Endothelial cell of umbilical vein (primary cell): Measurements from ENCODE around the gene SLC24A3. TPM values are rescaled to one million over a fixed set of nuclear protein-coding genes. Genes with fewer than 3 reads are reported as not detected.

ENCODE experiments used
- BruUV-seq: library from RNA; stranded (reverse); fragments of 400-500 nt; replicated peaks from 2 replicates; lab custom pipeline; 2021; lab: Mats Ljungman, UMichigan
- CTCF ChIA-PET: fragments of 300-600, 350-600 bp; sonication (Branson Sonifier 250); formaldehyde crosslinking; loops from one replicate; lab custom pipeline; 2021; ENCODE audit warnings: antibody characterized with exemption, inconsistent platforms; lab: Charles Lee
- POLR2A ChIA-PET: fragments of 300-600, 350-600 bp; sonication (Branson Sonifier 250); formaldehyde crosslinking; loops from one replicate; lab custom pipeline; 2021; ENCODE audit warnings: antibody characterized with exemption, inconsistent platforms; lab: Charles Lee
- DNase-seq: peaks from one replicate; pipeline ENCODE4 v3.0.0-alpha.2; 2011; ENCODE audit warnings: low read depth, low spot score
- FAIRE-seq: peaks from 2 replicates; lab custom pipeline; 2011; peaks lifted over from hg19 to GRCh38; lab: Jason Lieb, UNC
- H2AFZ ChIP-seq: 2 replicates; pipeline ENCODE4 v1.6.0; 2012; ENCODE audit warnings: low read depth, low read length, control low read depth, inconsistent platforms
- H3K27ac ChIP-seq: 2 replicates; pipeline ENCODE4 v1.5.1; 2011; ENCODE audit warnings: low read depth, mild to moderate bottlenecking, control low read depth, low read length, moderate library complexity; ENCODE audit not compliant: insufficient read depth
- H3K27me3 ChIP-seq, 2 experiments: 2 replicates each; pipeline versions ENCODE4 v1.6.0 to v1.6.1; 2011; ENCODE audit warnings: low read length in 2 of 2, mixed read lengths in 1 of 2; ENCODE audit not compliant: control insufficient read depth in 2 of 2, insufficient read depth in 2 of 2
- H3K36me3 ChIP-seq, 2 experiments: 2 replicates in 1 of 2; 3 replicates in 1 of 2; pipeline ENCODE4 v1.5.1; 2011; ENCODE audit warnings: low read length in 2 of 2, mild to moderate bottlenecking in 1 of 2, moderate library complexity in 1 of 2; ENCODE audit not compliant: control insufficient read depth in 2 of 2, insufficient read depth in 2 of 2; ENCODE audit errors: extremely low read depth in 1 of 2
- H3K4me1 ChIP-seq: 3 replicates; pipeline ENCODE4 v1.5.1; 2011; ENCODE audit warnings: mild to moderate bottlenecking, low read length; ENCODE audit not compliant: control insufficient read depth, insufficient read depth; ENCODE audit errors: extremely low read depth
- H3K4me2 ChIP-seq: 2 replicates; pipeline ENCODE4 v1.6.1; 2011; ENCODE audit warnings: low read length, control low read depth, mixed read lengths; ENCODE audit not compliant: insufficient read depth
- H3K4me3 ChIP-seq, 3 experiments: fragments of 200-600 bp in 1 of 3; sonication (generic), shearing (Covaris generic) in 1 of 3; replicated peaks in 1 of 3; 2 replicates each; pipeline ENCODE4 v1.5.1; 2011 to 2016; ENCODE audit warnings: control low read depth in 3 of 3, low read length in 3 of 3, mild to moderate bottlenecking in 2 of 3, inconsistent platforms in 1 of 3, low read depth in 1 of 3, moderate library complexity in 1 of 3; ENCODE audit not compliant: insufficient read depth in 1 of 3
- H3K79me2 ChIP-seq: 2 replicates; pipeline ENCODE4 v1.6.0; 2012; ENCODE audit warnings: low read length, inconsistent platforms; ENCODE audit not compliant: control insufficient read depth, insufficient read depth
- H3K9ac ChIP-seq: replicated peaks from 2 replicates; pipeline ENCODE3; 2011; ENCODE audit warnings: low read length, control low read depth; ENCODE audit not compliant: insufficient read depth; ENCODE audit errors: extremely low read depth
- H3K9me1 ChIP-seq: replicated peaks from 3 replicates; pipeline ENCODE4 v1.6.0; 2011; ENCODE audit warnings: mild to moderate bottlenecking, low read length; ENCODE audit not compliant: control insufficient read depth, insufficient read depth; ENCODE audit errors: extremely low read depth
- H3K9me3 ChIP-seq: replicated peaks from 2 replicates; pipeline ENCODE4 v1.5.1; 2012; ENCODE audit warnings: low read length, inconsistent platforms; ENCODE audit not compliant: control insufficient read depth, insufficient read depth
- H4K20me1 ChIP-seq: replicated peaks from 2 replicates; pipeline ENCODE3; 2011; ENCODE audit warnings: mild to moderate bottlenecking, low read length; ENCODE audit not compliant: control insufficient read depth, insufficient read depth; ENCODE audit errors: extremely low read depth
- EZH2 ChIP-seq: IDR thresholded peaks from 2 replicates; pipeline ENCODE4 v1.6.1; 2012; ENCODE audit warnings: borderline replicate concordance, low read depth, mild to moderate bottlenecking, moderate library complexity, low read length, inconsistent platforms; ENCODE audit not compliant: severe bottlenecking
- FOS ChIP-seq: IDR thresholded peaks from 2 replicates; pipeline ENCODE4 v1.6.1; 2011; ENCODE audit warnings: mild to moderate bottlenecking, low read length, moderate library complexity, borderline replicate concordance; ENCODE audit not compliant: insufficient read depth
- GATA2 ChIP-seq: IDR thresholded peaks from 2 replicates; pipeline ENCODE4 v1.7.0; 2011; ENCODE audit warnings: low read depth, mild to moderate bottlenecking, moderate library complexity, mixed read lengths, low read length; ENCODE audit not compliant: insufficient read length, insufficient read depth
- JUN ChIP-seq: IDR thresholded peaks from 2 replicates; pipeline ENCODE4 v1.6.1; 2011; ENCODE audit warnings: borderline replicate concordance, low read depth; ENCODE audit not compliant: insufficient read length, insufficient read depth
- MAX ChIP-seq: IDR thresholded peaks from 2 replicates; pipeline ENCODE4 v1.6.1; 2011; ENCODE audit not compliant: insufficient read depth, insufficient read length
- MYC ChIP-seq: IDR thresholded peaks from one replicate; pipeline ENCODE4 v1.6.1; 2011; ENCODE audit warnings: mild to moderate bottlenecking, low read depth, low read length
- POLR2A ChIP-seq: IDR thresholded peaks from 2 replicates; pipeline ENCODE4 v1.6.1; 2012; ENCODE audit warnings: low read depth, mild to moderate bottlenecking, control low read depth, low read length
- POLR2AphosphoS5 ChIP-seq: IDR thresholded peaks from 2 replicates; pipeline ENCODE4 v1.6.1; 2012; ENCODE audit warnings: low read depth, mild to moderate bottlenecking, control low read depth, low read length, moderate library complexity; ENCODE audit not compliant: insufficient read depth
- dilution Hi-C: fragments of 300-500 bp; cut with MboI; formaldehyde crosslinking; loops from one replicate; pipeline ENCODE4 v1.15.0; 2019; ENCODE audit warnings: low sequenced_read_pairs; ENCODE audit not compliant: extremely low pct_ligation_motif_present
- intact Hi-C: fragments of 100-400 bp; cut with micrococcal nuclease; formaldehyde crosslinking; loops from one replicate; pipeline ENCODE4 v1.10.0; 2022
- polyA plus RNA-seq, 4 experiments: library from polyadenylated mRNA; depleted of rRNA in 3 of 4; stranded (reverse) in 3 of 4; unstranded in 1 of 4; fragments of >200 nt; gene quantifications; 2 replicates each; pipeline versions ENCODE4 v1.2.1 to v1.2.3, GENCODE V29; 2011 to 2012; ENCODE audit warnings: missing spikeins in 1 of 4
- total RNA-seq: library from RNA; stranded (reverse); gene quantifications from 2 replicates; pipeline ENCODE4 v1.2.3, GENCODE V29; 2021
- TF ChIP-seq, protein P1 (sequence below), 2 donors: IDR thresholded peaks; 1 replicate in 1 of 2; 2 replicates in 1 of 2; pipeline ENCODE4 v1.5.1; 2011; ENCODE audit warnings: low read length in 2 of 2, mild to moderate bottlenecking in 2 of 2, moderate library complexity in 2 of 2, control low read depth in 1 of 2, inconsistent platforms in 1 of 2, low read depth in 1 of 2; ENCODE audit not compliant: insufficient read depth in 1 of 2; ENCODE audit errors: extremely low read depth in 1 of 2

SLC24A3 gene
- total and polyA plus RNA-seq, 2 donors (not counting 3 experiments of a cell fraction or from before 2014, with no cell fraction given), result not detected

GRCh38 chr20:19598117-19598850 lies 385.8 kb downstream of the SLC24A3 start:
- DNase-seq, result no peak
- no peaks in the 10 kb centered on the region for H3K36me3 ChIP-seq
- dilution Hi-C loops, result no loop called here
- no peaks in the 10 kb centered on the region for H3K79me2 ChIP-seq
- no peak overlapping the region for H3K27ac ChIP-seq
- H3K9ac ChIP-seq, result no peak overlapping the region
- no peaks in the 10 kb centered on the region for H3K9me1 ChIP-seq
- TF ChIP-seq POLR2AphosphoS5 (no peak), GATA2 (no peak), EZH2 (no peak), JUN (no peak), POLR2A (no peak), MAX (no peak), FOS (no peak), MYC (no peak)
- TF ChIP-seq, protein P1, sequence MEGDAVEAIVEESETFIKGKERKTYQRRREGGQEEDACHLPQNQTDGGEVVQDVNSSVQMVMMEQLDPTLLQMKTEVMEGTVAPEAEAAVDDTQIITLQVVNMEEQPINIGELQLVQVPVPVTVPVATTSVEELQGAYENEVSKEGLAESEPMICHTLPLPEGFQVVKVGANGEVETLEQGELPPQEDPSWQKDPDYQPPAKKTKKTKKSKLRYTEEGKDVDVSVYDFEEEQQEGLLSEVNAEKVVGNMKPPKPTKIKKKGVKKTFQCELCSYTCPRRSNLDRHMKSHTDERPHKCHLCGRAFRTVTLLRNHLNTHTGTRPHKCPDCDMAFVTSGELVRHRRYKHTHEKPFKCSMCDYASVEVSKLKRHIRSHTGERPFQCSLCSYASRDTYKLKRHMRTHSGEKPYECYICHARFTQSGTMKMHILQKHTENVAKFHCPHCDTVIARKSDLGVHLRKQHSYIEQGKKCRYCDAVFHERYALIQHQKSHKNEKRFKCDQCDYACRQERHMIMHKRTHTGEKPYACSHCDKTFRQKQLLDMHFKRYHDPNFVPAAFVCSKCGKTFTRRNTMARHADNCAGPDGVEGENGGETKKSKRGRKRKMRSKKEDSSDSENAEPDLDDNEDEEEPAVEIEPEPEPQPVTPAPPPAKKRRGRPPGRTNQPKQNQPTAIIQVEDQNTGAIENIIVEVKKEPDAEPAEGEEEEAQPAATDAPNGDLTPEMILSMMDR (IDR thresholded peaks at IDR 0.05; ENCODE audit: extremely low read depth in 1 of 2, insufficient read depth in 1 of 2, low read depth in 1 of 2, low read length in 2 of 2), result no peak
- FAIRE-seq, result no peak
- intact Hi-C loops, result no loop called here
- no peak overlapping the region for H3K4me3 ChIP-seq
- no TSS peak for BruUV-seq
- CTCF ChIA-PET, result no interaction called here
- POLR2A ChIA-PET, result no interaction called here
- H4K20me1 ChIP-seq, result no peaks in the 10 kb centered on the region
- no peaks in the 10 kb centered on the region for H3K9me3 ChIP-seq
- H3K27me3 ChIP-seq, result no peaks in the 10 kb centered on the region
- H3K4me1 ChIP-seq, result no peaks in the 10 kb centered on the region
- H3K4me2 ChIP-seq, result no peak overlapping the region
- H2AFZ ChIP-seq, result no peak overlapping the region
